ENCODE data around the gene WDR11.

DNA sequence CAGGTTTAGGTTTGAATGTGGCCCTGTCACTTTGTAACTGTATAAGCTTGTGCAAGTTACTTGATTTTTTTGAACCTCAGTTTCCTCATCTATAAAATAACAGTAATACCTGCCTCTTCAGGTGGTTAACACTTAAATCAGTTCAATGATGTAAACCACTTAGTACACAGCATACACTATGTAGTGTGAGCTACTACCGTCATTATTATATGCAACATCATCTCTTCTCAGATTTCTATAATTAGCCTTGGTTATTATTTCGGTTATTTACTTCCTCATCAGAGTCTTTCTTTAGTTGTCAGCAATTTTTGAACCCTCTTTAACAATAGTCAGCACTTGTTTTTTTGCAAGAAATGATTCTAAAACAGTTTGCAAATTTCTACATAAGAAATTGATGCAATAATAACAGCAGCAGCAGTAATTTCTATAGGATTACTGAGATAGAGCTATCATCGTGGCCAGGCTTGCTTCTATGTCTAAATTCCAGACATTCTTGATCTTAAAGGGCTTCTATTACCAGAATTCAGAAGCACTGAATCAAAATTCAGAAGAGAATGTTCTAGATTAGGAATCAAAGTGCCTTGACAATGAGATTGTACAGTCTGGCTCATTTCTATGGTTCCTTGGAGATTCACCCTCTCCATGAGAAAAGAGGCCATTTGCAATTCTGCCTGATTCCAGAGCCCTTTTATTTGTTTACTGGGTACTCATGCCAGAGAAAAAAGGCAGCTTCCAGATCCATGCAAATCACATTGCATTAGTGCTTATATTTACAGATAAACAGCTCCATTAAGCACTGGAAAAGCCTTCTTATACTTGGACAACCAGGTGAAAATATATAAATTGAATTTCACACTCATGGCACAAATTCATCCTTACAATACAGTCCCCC, 25.0 kb upstream of the WDR11 start:
- TF ChIP-seq CTCF (IDR thresholded peaks at IDR 0.05 in 8 of 11, conservative IDR thresholded peaks at IDR 0.05 in 3 of 11) (no peak), POLR2AphosphoS5 (IDR thresholded peaks at IDR 0.05) (no peak)

Data from spleen (tissue), 7 donors.